HEK293 (cell line): ENCODE measurements around the gene SLC35G6.

ENCODE experiments used
- CTCF ChIP-seq: fragments of 450-650 bp; formaldehyde crosslinking; IDR thresholded peaks from 2 replicates; pipeline ENCODE4 v1.5.1; 2016; ENCODE audit warnings: missing biosample characterization, missing genetic modification characterization
- FEZF1 ChIP-seq: fragments of 450-650 bp; formaldehyde crosslinking; IDR thresholded peaks from 2 replicates; pipeline ENCODE4 v1.5.1; 2016; ENCODE audit warnings: missing biosample characterization, missing genetic modification characterization
- REPIN1 ChIP-seq: fragments of 450-650 bp; formaldehyde crosslinking; IDR thresholded peaks from 2 replicates; pipeline ENCODE4 v1.5.1; 2017; ENCODE audit warnings: missing biosample characterization, missing genetic modification characterization, low read depth
- SCRT2 ChIP-seq: fragments of 450-650 bp; formaldehyde crosslinking; IDR thresholded peaks from 2 replicates; pipeline ENCODE4 v1.5.1; 2016; ENCODE audit warnings: missing biosample characterization, missing genetic modification characterization
- ZBTB21 ChIP-seq: fragments of 450-650 bp; formaldehyde crosslinking; IDR thresholded peaks from 2 replicates; pipeline ENCODE4 v1.5.1; 2017; ENCODE audit warnings: missing biosample characterization, missing genetic modification characterization
- ZFP41 ChIP-seq: fragments of 450-650 bp; formaldehyde crosslinking; IDR thresholded peaks from 2 replicates; pipeline ENCODE4 v1.5.1; 2016; ENCODE audit warnings: missing biosample characterization, missing genetic modification characterization, borderline replicate concordance
- ZNF274 ChIP-seq, 2 experiments: fragments of 200-500 bp in 1 of 2; fragments of 450-650 bp in 1 of 2; sonication (Bioruptor generic) in 1 of 2; formaldehyde crosslinking in 1 of 2; IDR thresholded peaks; 2 replicates each; pipeline versions ENCODE4 v1.5.1 to v1.6.1; 2014 to 2016; ENCODE audit warnings: borderline replicate concordance in 1 of 2, inconsistent platforms in 1 of 2, low read length in 1 of 2, missing biosample characterization in 1 of 2, missing genetic modification characterization in 1 of 2
- ZNF311 ChIP-seq: fragments of 450-650 bp; formaldehyde crosslinking; IDR thresholded peaks from 2 replicates; pipeline ENCODE4 v1.5.1; 2017; ENCODE audit warnings: missing biosample characterization, missing genetic modification characterization, borderline replicate concordance
- ZNF354C ChIP-seq: fragments of 450-650 bp; formaldehyde crosslinking; IDR thresholded peaks from 2 replicates; pipeline ENCODE4 v1.5.1; 2016; ENCODE audit warnings: missing biosample characterization, missing genetic modification characterization, low read depth, borderline replicate concordance
- ZNF366 ChIP-seq: fragments of 450-650 bp; formaldehyde crosslinking; conservative IDR thresholded peaks from 2 replicates; pipeline ENCODE4 v1.5.1; 2016; ENCODE audit warnings: missing biosample characterization, missing genetic modification characterization
- ZNF621 ChIP-seq: fragments of 450-650 bp; formaldehyde crosslinking; IDR thresholded peaks from 2 replicates; pipeline ENCODE4 v1.5.1; 2017; ENCODE audit warnings: missing biosample characterization, missing genetic modification characterization
- ZNF692 ChIP-seq: fragments of 450-650 bp; formaldehyde crosslinking; IDR thresholded peaks from 2 replicates; pipeline ENCODE4 v1.5.1; 2016; ENCODE audit warnings: missing biosample characterization, missing genetic modification characterization
- ZNF768 ChIP-seq: fragments of 450-650 bp; formaldehyde crosslinking; IDR thresholded peaks from 2 replicates; pipeline ENCODE4 v1.5.1; 2018; ENCODE audit warnings: missing biosample characterization, mild to moderate bottlenecking, missing genetic modification characterization

- TF ChIP-seq ZNF621: no peak
- TF ChIP-seq ZBTB21: no peak
- TF ChIP-seq SCRT2: no peak
- TF ChIP-seq CTCF (tag by site-specific recombination): no peak
- no peak for TF ChIP-seq ZNF354C (tag by site-specific recombination)
- no peak for TF ChIP-seq REPIN1 (tag by site-specific recombination)
- no peak for TF ChIP-seq ZNF311 (tag by site-specific recombination)
- no peak for TF ChIP-seq ZNF692
- TF ChIP-seq ZFP41 (tag by site-specific recombination): no peak
- no peak for TF ChIP-seq ZNF366 (tag by site-specific recombination)
- TF ChIP-seq ZNF768 (tag by site-specific recombination): no peak
- TF ChIP-seq ZNF274 (IDR thresholded peaks at IDR 0.05; ENCODE audit: low read length): no peak
- TF ChIP-seq ZNF274 (tag by site-specific recombination; IDR thresholded peaks at IDR 0.05; ENCODE audit: borderline replicate concordance): no peak
- no peak for TF ChIP-seq FEZF1 (tag by site-specific recombination)
Observed at GRCh38 chr17:7462474-7463371, 18.5 kb upstream of the SLC35G6 start.
